ENCODE results near the gene GZF1.

The GZF1 gene

GRCh38 chr20:23401051-23401450, 39.1 kb downstream of the GZF1 start:
- peaks cover 7% of the 10 kb centered on the region for H3K4me1 ChIP-seq (ENCODE audit: control insufficient read depth, insufficient read depth, low read length)
- no peak overlapping the region for H3K4me3 ChIP-seq (ENCODE audit: low read length)
- no peaks in the 10 kb centered on the region for H3K27me3 ChIP-seq (ENCODE audit: control insufficient read depth, insufficient read depth, low read length)
- H3K9me3 ChIP-seq (ENCODE audit: control insufficient read depth, low read length): no peaks in the 10 kb centered on the region
- no peak overlapping the region for H3K9ac ChIP-seq (ENCODE audit: low read length)
- no peaks in the 10 kb centered on the region for H3K36me3 ChIP-seq (ENCODE audit: control insufficient read depth, insufficient read depth, low read length)

- H3K27me3 ChIP-seq (ENCODE audit: control insufficient read depth, insufficient read depth, low read length): no peaks in the 10 kb centered on the region
- H3K4me3 ChIP-seq (ENCODE audit: low read length): no peak overlapping the region
- no peak overlapping the region for H3K9ac ChIP-seq (ENCODE audit: low read length)
- H3K9me3 ChIP-seq (ENCODE audit: control insufficient read depth, low read length): no peaks in the 10 kb centered on the region
- peaks cover 7% of the 10 kb centered on the region for H3K4me1 ChIP-seq (ENCODE audit: control insufficient read depth, insufficient read depth, low read length)
- H3K36me3 ChIP-seq (ENCODE audit: control insufficient read depth, insufficient read depth, low read length): no peaks in the 10 kb centered on the region
Observed at GRCh38 chr20:23403751-23404150, 41.8 kb downstream of the GZF1 start.

- peaks cover 7% of the 10 kb centered on the region for H3K4me1 ChIP-seq (ENCODE audit: control insufficient read depth, insufficient read depth, low read length)
- H3K9ac ChIP-seq (ENCODE audit: low read length): no peak overlapping the region
- H3K4me3 ChIP-seq (ENCODE audit: low read length): no peak overlapping the region
- H3K36me3 ChIP-seq (ENCODE audit: control insufficient read depth, insufficient read depth, low read length): no peaks in the 10 kb centered on the region
- H3K9me3 ChIP-seq (ENCODE audit: control insufficient read depth, low read length): no peaks in the 10 kb centered on the region
- no peaks in the 10 kb centered on the region for H3K27me3 ChIP-seq (ENCODE audit: control insufficient read depth, insufficient read depth, low read length)
Observed at GRCh38 chr20:23404196-23404595, 42.2 kb downstream of the GZF1 start.

- Histone ChIP-seq H3K36me3 (ENCODE audit: control insufficient read depth, insufficient read depth, low read length) (no peaks in the 10 kb centered on the region), H3K9ac (ENCODE audit: low read length) (no peak overlapping the region), H3K4me1 (ENCODE audit: control insufficient read depth, insufficient read depth, low read length) (peaks cover 7% of the 10 kb centered on the region), H3K9me3 (ENCODE audit: control insufficient read depth, low read length) (no peaks in the 10 kb centered on the region), H3K27me3 (ENCODE audit: control insufficient read depth, insufficient read depth, low read length) (no peaks in the 10 kb centered on the region), H3K4me3 (ENCODE audit: low read length) (no peak overlapping the region)
Observed at GRCh38 chr20:23406880-23407279, 44.9 kb downstream of the GZF1 start.

GRCh38 chr20:23407781-23408464, 45.9 kb downstream of the GZF1 start:
- no peak overlapping the region for H3K4me3 ChIP-seq (ENCODE audit: low read length)
- no peaks in the 10 kb centered on the region for H3K9me3 ChIP-seq (ENCODE audit: control insufficient read depth, low read length)
- peaks cover 7% of the 10 kb centered on the region for H3K4me1 ChIP-seq (ENCODE audit: control insufficient read depth, insufficient read depth, low read length)
- H3K9ac ChIP-seq (ENCODE audit: low read length): no peak overlapping the region
- no peaks in the 10 kb centered on the region for H3K27me3 ChIP-seq (ENCODE audit: control insufficient read depth, insufficient read depth, low read length)
- H3K36me3 ChIP-seq (ENCODE audit: control insufficient read depth, insufficient read depth, low read length): no peaks in the 10 kb centered on the region

- no peaks in the 10 kb centered on the region for H3K36me3 ChIP-seq (ENCODE audit: control insufficient read depth, insufficient read depth, low read length)
- H3K4me1 ChIP-seq (ENCODE audit: control insufficient read depth, insufficient read depth, low read length): peaks cover 6% of the 10 kb centered on the region
- no peaks in the 10 kb centered on the region for H3K27me3 ChIP-seq (ENCODE audit: control insufficient read depth, insufficient read depth, low read length)
- H3K9ac ChIP-seq (ENCODE audit: low read length): no peak overlapping the region
- no peak overlapping the region for H3K4me3 ChIP-seq (ENCODE audit: low read length)
- H3K9me3 ChIP-seq (ENCODE audit: control insufficient read depth, low read length): no peaks in the 10 kb centered on the region
Observed at GRCh38 chr20:23408957-23409356, 47.0 kb downstream of the GZF1 start.

- H3K27me3 ChIP-seq (ENCODE audit: control insufficient read depth, insufficient read depth, low read length): no peaks in the 10 kb centered on the region
- no peaks in the 10 kb centered on the region for H3K4me1 ChIP-seq (ENCODE audit: control insufficient read depth, insufficient read depth, low read length)
Observed at GRCh38 chr20:23409800-23410199, 47.8 kb downstream of the GZF1 start.

GRCh38 chr20:23410916-23411695, 49.1 kb downstream of the GZF1 start:
- no peak overlapping the region for H3K9ac ChIP-seq (ENCODE audit: low read length)

More at GRCh38 chr20:23409800-23410199, 47.8 kb downstream of the GZF1 start:
- Histone ChIP-seq H3K36me3 (ENCODE audit: control insufficient read depth, insufficient read depth, low read length) (no peaks in the 10 kb centered on the region), H3K4me3 (ENCODE audit: low read length) (no peak overlapping the region), H3K9me3 (ENCODE audit: control insufficient read depth, low read length) (no peaks in the 10 kb centered on the region), H3K9ac (ENCODE audit: low read length) (no peak overlapping the region)

GRCh38 chr20:23412026-23412425, 50.0 kb downstream of the GZF1 start:
- Histone ChIP-seq H3K4me1 (ENCODE audit: control insufficient read depth, insufficient read depth, low read length) (no peaks in the 10 kb centered on the region), H3K9ac (ENCODE audit: low read length) (no peak overlapping the region), H3K27me3 (ENCODE audit: control insufficient read depth, insufficient read depth, low read length) (no peaks in the 10 kb centered on the region), H3K36me3 (ENCODE audit: control insufficient read depth, insufficient read depth, low read length) (no peaks in the 10 kb centered on the region), H3K9me3 (ENCODE audit: control insufficient read depth, low read length) (no peaks in the 10 kb centered on the region), H3K4me3 (ENCODE audit: low read length) (no peak overlapping the region)

More at GRCh38 chr20:23410916-23411695, 49.1 kb downstream of the GZF1 start:
- Histone ChIP-seq H3K9me3 (ENCODE audit: control insufficient read depth, low read length) (no peaks in the 10 kb centered on the region), H3K27me3 (ENCODE audit: control insufficient read depth, insufficient read depth, low read length) (no peaks in the 10 kb centered on the region), H3K4me3 (ENCODE audit: low read length) (no peak overlapping the region), H3K4me1 (ENCODE audit: control insufficient read depth, insufficient read depth, low read length) (no peaks in the 10 kb centered on the region), H3K36me3 (ENCODE audit: control insufficient read depth, insufficient read depth, low read length) (no peaks in the 10 kb centered on the region)

- Histone ChIP-seq H3K27me3 (ENCODE audit: control insufficient read depth, insufficient read depth, low read length) (no peaks in the 10 kb centered on the region), H3K9ac (ENCODE audit: low read length) (no peak overlapping the region), H3K9me3 (ENCODE audit: control insufficient read depth, low read length) (no peaks in the 10 kb centered on the region), H3K36me3 (ENCODE audit: control insufficient read depth, insufficient read depth, low read length) (no peaks in the 10 kb centered on the region), H3K4me1 (ENCODE audit: control insufficient read depth, insufficient read depth, low read length) (no peaks in the 10 kb centered on the region), H3K4me3 (ENCODE audit: low read length) (no peak overlapping the region)
Observed at GRCh38 chr20:23413862-23414422, 52.0 kb downstream of the GZF1 start.

- Histone ChIP-seq H3K27me3 (ENCODE audit: control insufficient read depth, insufficient read depth, low read length) (no peaks in the 10 kb centered on the region), H3K4me1 (ENCODE audit: control insufficient read depth, insufficient read depth, low read length) (no peaks in the 10 kb centered on the region), H3K9me3 (ENCODE audit: control insufficient read depth, low read length) (no peaks in the 10 kb centered on the region), H3K9ac (ENCODE audit: low read length) (no peak overlapping the region), H3K36me3 (ENCODE audit: control insufficient read depth, insufficient read depth, low read length) (no peaks in the 10 kb centered on the region), H3K4me3 (ENCODE audit: low read length) (no peak overlapping the region)
Observed at GRCh38 chr20:23414526-23415188, 52.7 kb downstream of the GZF1 start.

GRCh38 chr20:23415555-23415954, 53.6 kb downstream of the GZF1 start:
- Histone ChIP-seq H3K27me3 (ENCODE audit: control insufficient read depth, insufficient read depth, low read length) (no peaks in the 10 kb centered on the region), H3K9ac (ENCODE audit: low read length) (no peak overlapping the region), H3K4me3 (ENCODE audit: low read length) (no peak overlapping the region), H3K4me1 (ENCODE audit: control insufficient read depth, insufficient read depth, low read length) (no peaks in the 10 kb centered on the region), H3K36me3 (ENCODE audit: control insufficient read depth, insufficient read depth, low read length) (no peaks in the 10 kb centered on the region), H3K9me3 (ENCODE audit: control insufficient read depth, low read length) (no peaks in the 10 kb centered on the region)

Data from mucosa of stomach (tissue), 1 donor.